ENCODE measurements around the gene SLC1A3.

Gene SLC1A3

GRCh38 chr5:36648426-36648825 is 42.0 kb downstream of the SLC1A3 start:
- Histone ChIP-seq H3K4me3 (ENCODE audit: low read depth, low read length) (no peak overlapping the region), H3K27me3 (replicated peaks) (no peaks in the 10 kb centered on the region), H3K27ac (no peak overlapping the region), H3K36me3 (replicated peaks) (no peaks in the 10 kb centered on the region)
- TF ChIP-seq CTCF (IDR thresholded peaks at IDR 0.05; ENCODE audit: low read depth, low read length, missing control alignments) = no peak
- in situ Hi-C loops (cut with HindIII; ENCODE audit: low pct_ligation_motif_present, low sequenced_read_pairs) = no loop called here
- DNase-seq = no peak

- DNase-seq = no peak
- no peak for TF ChIP-seq CTCF (IDR thresholded peaks at IDR 0.05; ENCODE audit: low read depth, low read length, missing control alignments)
- Histone ChIP-seq H3K27ac (no peak overlapping the region), H3K4me3 (ENCODE audit: low read depth, low read length) (no peak overlapping the region), H3K27me3 (replicated peaks) (no peaks in the 10 kb centered on the region), H3K36me3 (replicated peaks) (no peaks in the 10 kb centered on the region)
- in situ Hi-C loops (cut with HindIII; ENCODE audit: low pct_ligation_motif_present, low sequenced_read_pairs) = no loop called here
Observed at GRCh38 chr5:36651761-36652685, 45.6 kb downstream of the SLC1A3 start.

- Histone ChIP-seq H3K36me3 (replicated peaks) (no peaks in the 10 kb centered on the region), H3K27ac (no peak overlapping the region), H3K4me3 (ENCODE audit: low read depth, low read length) (no peak overlapping the region), H3K27me3 (replicated peaks) (no peaks in the 10 kb centered on the region)
- DNase-seq = no peak
- in situ Hi-C loops (cut with HindIII; ENCODE audit: low pct_ligation_motif_present, low sequenced_read_pairs) = no loop called here
- no peak for TF ChIP-seq CTCF (IDR thresholded peaks at IDR 0.05; ENCODE audit: low read depth, low read length, missing control alignments)
Observed at GRCh38 chr5:36653044-36653705, 46.8 kb downstream of the SLC1A3 start.

GRCh38 chr5:36654564-36654963 is 48.2 kb downstream of the SLC1A3 start:
- no peak for TF ChIP-seq CTCF (IDR thresholded peaks at IDR 0.05; ENCODE audit: low read depth, low read length, missing control alignments)
- no peak overlapping the region for H3K4me3 ChIP-seq (ENCODE audit: low read depth, low read length)
- DNase-seq = no peak
- in situ Hi-C loops (cut with HindIII; ENCODE audit: low pct_ligation_motif_present, low sequenced_read_pairs) = no loop called here
- no peak overlapping the region for H3K27ac ChIP-seq
- H3K36me3 ChIP-seq (replicated peaks) = no peaks in the 10 kb centered on the region
- no peaks in the 10 kb centered on the region for H3K27me3 ChIP-seq (replicated peaks)

GRCh38 chr5:36655161-36655560 is 48.8 kb downstream of the SLC1A3 start:
- Histone ChIP-seq H3K36me3 (replicated peaks) (no peaks in the 10 kb centered on the region), H3K27ac (no peak overlapping the region), H3K4me3 (ENCODE audit: low read depth, low read length) (no peak overlapping the region), H3K27me3 (replicated peaks) (no peaks in the 10 kb centered on the region)
- no peak for TF ChIP-seq CTCF (IDR thresholded peaks at IDR 0.05; ENCODE audit: low read depth, low read length, missing control alignments)
- DNase-seq = no peak
- in situ Hi-C loops (cut with HindIII; ENCODE audit: low pct_ligation_motif_present, low sequenced_read_pairs) = no loop called here

Data from brain microvascular endothelial cell (primary cell).